Neural cell (in vitro differentiated cells): Measurements from ENCODE around the gene CAMKMT.

Source experiments
- CTCF ChIP-seq: fragments of 450-650 bp; IDR thresholded peaks from 2 replicates; pipeline ENCODE4 v1.5.1; 2014; ENCODE audit warnings: antibody characterized with exemption, mild to moderate bottlenecking, moderate library complexity; ENCODE audit not compliant: poor library complexity, severe bottlenecking
- EP300 ChIP-seq: fragments of 450-650 bp; conservative IDR thresholded peaks from 2 replicates; pipeline ENCODE4 v1.6.1; 2014; ENCODE audit warnings: antibody characterized with exemption, mild to moderate bottlenecking, moderate library complexity; ENCODE audit not compliant: poor library complexity, severe bottlenecking

- TF ChIP-seq CTCF (no peak), EP300 (no peak)
Observed at GRCh38 chr2:44459739-44460138, 98.0 kb downstream of the CAMKMT start.
